Ishikawa (cell line): Measurements from ENCODE around the gene RAB31.

ENCODE experiments used
- EGR1 ChIP-seq: IDR thresholded peaks from 2 replicates; pipeline ENCODE4 v1.6.1; 2012
- EP300 ChIP-seq: IDR thresholded peaks from 2 replicates; pipeline ENCODE4 v1.6.1; 2012; ENCODE audit warnings: borderline replicate concordance
- FOXM1 ChIP-seq: IDR thresholded peaks from 2 replicates; pipeline ENCODE4 v1.6.1; 2012; ENCODE audit warnings: low read depth, borderline replicate concordance
- TAF1 ChIP-seq: IDR thresholded peaks from 2 replicates; pipeline ENCODE4 v1.6.1; 2012; ENCODE audit warnings: low read depth, mild to moderate bottlenecking
- TCF12 ChIP-seq: IDR thresholded peaks from 2 replicates; pipeline ENCODE4 v1.6.1; 2012; ENCODE audit warnings: low read depth
- TF ChIP-seq, protein P1 (sequence below): IDR thresholded peaks from 2 replicates; pipeline ENCODE4 v1.6.1; 2012

DNA sequence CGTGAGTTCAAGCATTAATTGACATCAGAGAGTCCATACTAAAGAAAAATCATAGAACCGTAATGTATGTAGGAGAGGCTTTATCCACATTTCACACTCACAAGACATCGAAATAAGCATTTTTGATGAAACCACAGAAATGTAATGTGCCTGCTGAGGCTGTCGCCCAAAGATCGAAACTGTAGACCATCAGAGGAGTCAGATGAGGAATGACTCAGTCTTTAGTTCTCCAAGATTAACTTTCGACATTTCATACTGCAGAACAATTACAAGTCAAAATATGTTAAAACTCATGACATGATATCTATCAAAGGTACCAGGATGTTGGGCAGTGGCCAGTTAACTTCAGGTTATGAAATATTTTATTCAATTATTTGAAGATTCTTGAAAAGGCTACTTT is 79.6 kb downstream of the RAB31 start:
- TF ChIP-seq, protein P1, sequence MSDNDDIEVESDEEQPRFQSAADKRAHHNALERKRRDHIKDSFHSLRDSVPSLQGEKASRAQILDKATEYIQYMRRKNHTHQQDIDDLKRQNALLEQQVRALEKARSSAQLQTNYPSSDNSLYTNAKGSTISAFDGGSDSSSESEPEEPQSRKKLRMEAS: no peak
- no peak for TF ChIP-seq TAF1
- no peak for TF ChIP-seq TCF12
- no peak for TF ChIP-seq FOXM1
- TF ChIP-seq EGR1: no peak
- TF ChIP-seq EP300: no peak
